K562 (cell line): ENCODE results near the gene EFR3B.

ENCODE experiments used
- ARHGAP35 ChIP-seq: fragments of 450-650 bp; IDR thresholded peaks from 2 replicates; pipeline ENCODE4 v1.6.1; 2018; ENCODE audit not compliant: partially characterized antibody
- TRIM24 ChIP-seq, 2 experiments: fragments of 450-650 bp; IDR thresholded peaks; 2 replicates each; pipeline ENCODE4 v1.6.1; 2016
- TF ChIP-seq, protein P1 (sequence below): sonication (generic); formaldehyde crosslinking; IDR thresholded peaks from 2 replicates; pipeline ENCODE4 v1.9.0; 2022; ENCODE audit warnings: mild to moderate bottlenecking, missing genetic modification reagents

DNA sequence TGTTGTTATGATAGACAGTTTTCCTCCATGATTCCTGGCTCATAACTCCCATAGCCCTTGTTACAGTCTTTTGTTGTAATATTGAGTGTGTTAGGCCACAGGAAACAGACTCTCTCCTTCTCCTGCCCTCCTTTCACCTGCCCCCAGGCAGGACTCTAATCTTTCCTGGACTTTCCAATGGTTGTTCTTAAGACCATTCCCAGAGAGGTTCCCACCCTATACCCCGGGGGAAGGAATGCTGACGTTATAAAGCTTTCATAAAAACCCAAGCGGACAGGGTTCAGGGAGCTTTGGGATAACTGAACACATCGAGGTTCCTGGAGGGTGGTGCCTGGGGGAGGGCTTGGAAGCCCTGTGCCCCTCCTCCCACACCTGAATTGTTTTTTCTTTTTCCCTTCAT is 2.8 kb upstream of the EFR3B start:
- TF ChIP-seq TRIM24 (IDR thresholded peaks at IDR 0.05) (no peak), ARHGAP35 (no peak)
- TF ChIP-seq, protein P1, sequence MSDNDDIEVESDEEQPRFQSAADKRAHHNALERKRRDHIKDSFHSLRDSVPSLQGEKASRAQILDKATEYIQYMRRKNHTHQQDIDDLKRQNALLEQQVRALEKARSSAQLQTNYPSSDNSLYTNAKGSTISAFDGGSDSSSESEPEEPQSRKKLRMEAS = no peak
